Measurements from ENCODE around the gene HYOU1.

The HYOU1 gene

GRCh38 chr11:119015054-119015611, 41.9 kb downstream of the HYOU1 start:
- no peaks in the 10 kb centered on the region for H3K9me3 ChIP-seq (ENCODE audit: control insufficient read depth, low read length)
- H3K4me3 ChIP-seq (ENCODE audit: low read length) = no peak overlapping the region
- H3K36me3 ChIP-seq (ENCODE audit: control insufficient read depth, insufficient read depth, low read length, severe bottlenecking) = peaks cover 56% of the 10 kb centered on the region
- peaks cover 20% of the 10 kb centered on the region for H3K4me1 ChIP-seq (ENCODE audit: control insufficient read depth, insufficient read depth, low read length)
- H3K27me3 ChIP-seq (replicated peaks; ENCODE audit: control insufficient read depth, insufficient read depth, low read length) = no peaks in the 10 kb centered on the region
- no peak overlapping the region for H3K9ac ChIP-seq (ENCODE audit: low read length)
- DNase-seq (ENCODE audit: low read depth) = no peak

- Histone ChIP-seq H3K4me3 (ENCODE audit: low read length) (no peak overlapping the region), H3K4me1 (ENCODE audit: control insufficient read depth, insufficient read depth, low read length) (peaks cover 15% of the 10 kb centered on the region), H3K9me3 (ENCODE audit: control insufficient read depth, low read length) (no peaks in the 10 kb centered on the region), H3K36me3 (ENCODE audit: control insufficient read depth, insufficient read depth, low read length, severe bottlenecking) (peaks cover 57% of the 10 kb centered on the region), H3K9ac (ENCODE audit: low read length) (no peak overlapping the region), H3K27me3 (replicated peaks; ENCODE audit: control insufficient read depth, insufficient read depth, low read length) (no peaks in the 10 kb centered on the region)
- no peak for DNase-seq (ENCODE audit: low read depth)
Observed at GRCh38 chr11:119014209-119014924, 42.6 kb downstream of the HYOU1 start.

GRCh38 chr11:119012629-119013170, 44.3 kb downstream of the HYOU1 start:
- no peak overlapping the region for H3K9ac ChIP-seq (ENCODE audit: low read length)
- no peak overlapping the region for H3K4me3 ChIP-seq (ENCODE audit: low read length)
- no peak for DNase-seq (ENCODE audit: low read depth)
- peaks cover 61% of the 10 kb centered on the region for H3K36me3 ChIP-seq (ENCODE audit: control insufficient read depth, insufficient read depth, low read length, severe bottlenecking)
- no peaks in the 10 kb centered on the region for H3K27me3 ChIP-seq (replicated peaks; ENCODE audit: control insufficient read depth, insufficient read depth, low read length)
- no peaks in the 10 kb centered on the region for H3K9me3 ChIP-seq (ENCODE audit: control insufficient read depth, low read length)
- peaks cover 15% of the 10 kb centered on the region for H3K4me1 ChIP-seq (ENCODE audit: control insufficient read depth, insufficient read depth, low read length)

- no peak for DNase-seq (ENCODE audit: low read depth)
- H3K9ac ChIP-seq (ENCODE audit: low read length) = no peak overlapping the region
- no peaks in the 10 kb centered on the region for H3K27me3 ChIP-seq (replicated peaks; ENCODE audit: control insufficient read depth, insufficient read depth, low read length)
- no peaks in the 10 kb centered on the region for H3K9me3 ChIP-seq (ENCODE audit: control insufficient read depth, low read length)
- peaks cover 9% of the 10 kb centered on the region for H3K4me1 ChIP-seq (ENCODE audit: control insufficient read depth, insufficient read depth, low read length)
- no peak overlapping the region for H3K4me3 ChIP-seq (ENCODE audit: low read length)
- H3K36me3 ChIP-seq (ENCODE audit: control insufficient read depth, insufficient read depth, low read length, severe bottlenecking) = peaks cover 66% of the 10 kb centered on the region
Observed at GRCh38 chr11:119011476-119012053, 45.4 kb downstream of the HYOU1 start.

- H3K4me1 ChIP-seq (ENCODE audit: control insufficient read depth, insufficient read depth, low read length) = no peaks in the 10 kb centered on the region
- no peak for DNase-seq (ENCODE audit: low read depth)
- H3K9me3 ChIP-seq (ENCODE audit: control insufficient read depth, low read length) = no peaks in the 10 kb centered on the region
- H3K36me3 ChIP-seq (ENCODE audit: control insufficient read depth, insufficient read depth, low read length, severe bottlenecking) = peaks cover 42% of the 10 kb centered on the region
- H3K27me3 ChIP-seq (replicated peaks; ENCODE audit: control insufficient read depth, insufficient read depth, low read length) = no peaks in the 10 kb centered on the region
- H3K9ac ChIP-seq (ENCODE audit: low read length) = no peak overlapping the region
- no peak overlapping the region for H3K4me3 ChIP-seq (ENCODE audit: low read length)
Observed at GRCh38 chr11:119006656-119007055, 50.3 kb downstream of the HYOU1 start.

- no peak overlapping the region for H3K9ac ChIP-seq (ENCODE audit: low read length)
- no peaks in the 10 kb centered on the region for H3K9me3 ChIP-seq (ENCODE audit: control insufficient read depth, low read length)
- H3K27me3 ChIP-seq (replicated peaks; ENCODE audit: control insufficient read depth, insufficient read depth, low read length) = no peaks in the 10 kb centered on the region
- H3K4me3 ChIP-seq (ENCODE audit: low read length) = no peak overlapping the region
- H3K36me3 ChIP-seq (ENCODE audit: control insufficient read depth, insufficient read depth, low read length, severe bottlenecking) = peaks cover 35% of the 10 kb centered on the region
- peak; percentile 17 for DNase-seq (ENCODE audit: low read depth)
- peaks cover 21% of the 10 kb centered on the region for H3K4me1 ChIP-seq (ENCODE audit: control insufficient read depth, insufficient read depth, low read length)
Observed at GRCh38 chr11:119000906-119001305, 56.1 kb downstream of the HYOU1 start.

- no peaks in the 10 kb centered on the region for H3K27me3 ChIP-seq (replicated peaks; ENCODE audit: control insufficient read depth, insufficient read depth, low read length)
- peak overlapping the region; percentile 91 for H3K9ac ChIP-seq (ENCODE audit: low read length)
- peak overlapping the region; percentile 89 for H3K4me3 ChIP-seq (ENCODE audit: low read length)
- H3K9me3 ChIP-seq (ENCODE audit: control insufficient read depth, low read length) = no peaks in the 10 kb centered on the region
- peaks cover 21% of the 10 kb centered on the region for H3K4me1 ChIP-seq (ENCODE audit: control insufficient read depth, insufficient read depth, low read length)
- peak; percentile 50 for DNase-seq (ENCODE audit: low read depth)
- peaks cover 33% of the 10 kb centered on the region for H3K36me3 ChIP-seq (ENCODE audit: control insufficient read depth, insufficient read depth, low read length, severe bottlenecking)
Observed at GRCh38 chr11:118998822-118999221, 58.2 kb downstream of the HYOU1 start.

GRCh38 chr11:118998388-118998717, 58.7 kb downstream of the HYOU1 start:
- Histone ChIP-seq H3K9me3 (ENCODE audit: control insufficient read depth, low read length) (no peaks in the 10 kb centered on the region), H3K27me3 (replicated peaks; ENCODE audit: control insufficient read depth, insufficient read depth, low read length) (no peaks in the 10 kb centered on the region), H3K9ac (ENCODE audit: low read length) (peak overlapping the region; percentile 91), H3K36me3 (ENCODE audit: control insufficient read depth, insufficient read depth, low read length, severe bottlenecking) (peaks cover 32% of the 10 kb centered on the region), H3K4me1 (ENCODE audit: control insufficient read depth, insufficient read depth, low read length) (peaks cover 21% of the 10 kb centered on the region), H3K4me3 (ENCODE audit: low read length) (peak overlapping the region; percentile 89)
- DNase-seq (ENCODE audit: low read depth) = no peak

GRCh38 chr11:118997627-118998387, 59.2 kb downstream of the HYOU1 start, which contains the start of gene CENATAC:
CENATAC (plus strand) TSS chr11:118998138; CDS start chr11:118998198, 60 bp downstream.
- H3K9ac ChIP-seq (ENCODE audit: low read length) = peak within 1 kb of the TSS; percentile 91
- H3K27me3 ChIP-seq (replicated peaks; ENCODE audit: control insufficient read depth, insufficient read depth, low read length) = no peaks in the 10 kb centered on the region
- no peaks in the 10 kb centered on the region for H3K9me3 ChIP-seq (ENCODE audit: control insufficient read depth, low read length)
- peak within 1 kb of the TSS; percentile 89 for H3K4me3 ChIP-seq (ENCODE audit: low read length)
- peak; percentile 95 for DNase-seq (ENCODE audit: low read depth)
- H3K4me1 ChIP-seq (ENCODE audit: control insufficient read depth, insufficient read depth, low read length) = peaks cover 21% of the 10 kb centered on the region
- peaks cover 26% of the 10 kb centered on the region for H3K36me3 ChIP-seq (ENCODE audit: control insufficient read depth, insufficient read depth, low read length, severe bottlenecking)

GRCh38 chr11:118996926-118997626, 59.9 kb downstream of the HYOU1 start:
- Histone ChIP-seq H3K27me3 (replicated peaks; ENCODE audit: control insufficient read depth, insufficient read depth, low read length) (no peaks in the 10 kb centered on the region), H3K4me1 (ENCODE audit: control insufficient read depth, insufficient read depth, low read length) (peaks cover 21% of the 10 kb centered on the region), H3K36me3 (ENCODE audit: control insufficient read depth, insufficient read depth, low read length, severe bottlenecking) (peaks cover 19% of the 10 kb centered on the region), H3K9ac (ENCODE audit: low read length) (peak overlapping the region; percentile 91), H3K9me3 (ENCODE audit: control insufficient read depth, low read length) (no peaks in the 10 kb centered on the region), H3K4me3 (ENCODE audit: low read length) (peak overlapping the region; percentile 89)
- peak; percentile 43 for DNase-seq (ENCODE audit: low read depth)

Data from adipocyte (in vitro differentiated cells).